ENCODE data around the gene OR5A1.
"Not testable (repeated sequence)": the region's sequence is repeated elsewhere in the genome, so short reads cannot be mapped to it uniquely, and the experiment has no call there.

Gene OR5A1

DNA sequence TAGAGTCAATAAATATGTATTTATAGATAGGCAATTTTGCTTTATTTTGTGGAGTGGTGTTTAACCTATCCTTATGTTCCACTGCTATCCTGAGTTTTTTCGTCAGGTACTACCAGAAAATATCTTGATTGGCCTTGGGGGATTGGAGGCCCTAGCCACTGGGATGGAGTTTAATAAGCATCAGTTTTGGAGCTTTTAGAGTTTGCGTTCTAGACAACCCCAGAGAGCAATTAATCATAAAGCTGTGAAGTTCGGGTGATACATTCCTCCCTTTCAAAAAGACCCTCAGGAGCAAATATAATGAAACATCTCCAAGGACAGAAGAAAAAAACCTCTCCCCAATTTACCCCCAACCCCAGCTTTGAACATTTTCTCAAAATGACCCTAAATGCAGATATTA, at the start of gene OR5A1:
Gene OR5A1 (plus strand): TSS at position 301 of the 400 bp plus-strand sequence. CDS start 6,700 bp downstream, outside the sequence.
- no peak for FAIRE-seq

DNA sequence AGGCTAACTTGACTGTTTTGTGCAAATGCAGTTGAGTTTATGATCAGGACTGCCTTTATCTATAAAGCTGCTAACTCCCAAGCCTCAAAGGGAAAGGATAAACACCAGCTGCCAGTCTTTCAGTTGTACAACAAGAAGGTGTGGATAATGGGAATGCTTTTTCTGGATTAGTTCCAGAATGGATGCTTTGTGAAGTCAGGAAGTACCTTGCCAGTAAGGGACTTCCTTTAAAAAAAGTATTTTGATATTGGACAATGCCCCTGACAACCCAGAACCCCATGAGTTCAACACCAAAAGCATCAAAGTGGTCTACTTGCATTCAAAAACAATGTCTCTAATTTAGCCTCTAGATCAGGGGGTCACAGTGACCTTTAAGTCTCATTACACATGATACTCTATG, 42.1 kb upstream of the OR5A1 start:
- FAIRE-seq = no peak

DNA sequence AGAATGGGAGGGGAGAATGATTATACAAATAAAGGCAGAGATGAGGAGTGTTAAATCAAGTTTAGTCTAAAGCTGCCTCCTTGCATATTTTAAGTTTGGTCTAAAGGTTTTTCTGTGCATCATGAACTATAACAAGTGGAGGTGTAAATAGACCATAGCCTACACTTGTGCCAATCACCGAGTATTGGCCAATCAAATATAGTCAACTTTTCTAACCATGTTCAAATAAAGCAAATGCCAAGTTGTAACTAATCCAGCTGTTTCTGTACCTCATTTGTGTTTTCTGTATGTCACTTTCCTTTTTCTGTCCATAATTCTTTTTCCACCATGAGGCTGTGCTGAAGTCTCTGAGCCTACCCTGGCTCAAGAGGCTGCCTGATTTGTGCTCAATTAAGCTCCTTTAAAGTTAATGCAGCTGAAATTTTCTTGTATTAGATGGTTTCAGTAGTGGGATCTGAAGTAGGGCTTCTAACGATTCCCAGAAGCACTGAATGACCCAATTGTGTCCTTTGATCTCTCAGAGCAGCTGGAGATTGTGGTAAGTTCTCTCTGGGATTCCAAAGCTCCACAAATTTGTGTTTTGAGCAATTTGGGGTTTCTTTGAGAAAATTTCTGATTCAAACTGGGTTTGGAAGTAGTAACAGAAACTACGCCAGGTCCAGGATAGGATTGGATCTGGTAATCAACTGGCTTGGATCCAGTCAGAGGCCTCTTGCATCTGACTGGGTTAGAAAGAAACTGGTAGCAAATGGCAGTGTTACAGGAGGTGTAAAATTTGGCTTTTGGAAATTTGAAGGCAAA, 35.6 kb upstream of the OR5A1 start:
- no peak for FAIRE-seq

DNA sequence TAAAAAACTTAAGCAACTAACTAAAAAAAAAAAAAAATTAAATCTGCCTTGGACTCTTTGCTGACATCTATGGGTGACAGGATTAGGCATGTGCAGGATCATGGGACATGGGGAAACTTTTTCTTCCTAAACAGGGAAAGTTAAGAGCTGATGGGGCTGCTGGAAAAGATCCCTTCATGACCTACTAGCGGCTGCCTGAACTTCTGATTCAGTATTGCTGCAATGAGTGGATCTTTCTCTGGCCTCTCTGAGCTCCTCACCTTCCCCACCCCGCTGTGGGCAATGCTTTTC, 35.1 kb upstream of the OR5A1 start:
- FAIRE-seq = no peak

DNA sequence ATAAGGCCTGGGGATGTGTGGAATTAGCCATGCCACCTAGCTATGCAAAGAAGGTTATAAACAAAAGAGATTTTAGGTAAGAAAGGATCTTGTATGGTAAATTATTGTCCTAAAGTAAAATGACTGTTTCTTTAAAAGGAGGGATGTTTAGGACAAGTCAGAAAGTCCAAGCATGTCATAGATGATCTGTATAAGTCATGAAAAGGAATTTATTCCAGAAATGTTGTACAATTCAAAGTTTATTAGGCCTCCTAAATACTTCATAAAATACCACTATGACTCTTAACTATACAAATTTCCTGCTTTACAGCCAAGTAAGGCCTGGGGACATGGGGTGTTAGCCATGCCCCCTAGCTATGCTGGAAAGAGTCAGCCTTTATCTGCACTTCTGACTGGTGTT, 32.7 kb upstream of the OR5A1 start:
- FAIRE-seq = no peak

DNA sequence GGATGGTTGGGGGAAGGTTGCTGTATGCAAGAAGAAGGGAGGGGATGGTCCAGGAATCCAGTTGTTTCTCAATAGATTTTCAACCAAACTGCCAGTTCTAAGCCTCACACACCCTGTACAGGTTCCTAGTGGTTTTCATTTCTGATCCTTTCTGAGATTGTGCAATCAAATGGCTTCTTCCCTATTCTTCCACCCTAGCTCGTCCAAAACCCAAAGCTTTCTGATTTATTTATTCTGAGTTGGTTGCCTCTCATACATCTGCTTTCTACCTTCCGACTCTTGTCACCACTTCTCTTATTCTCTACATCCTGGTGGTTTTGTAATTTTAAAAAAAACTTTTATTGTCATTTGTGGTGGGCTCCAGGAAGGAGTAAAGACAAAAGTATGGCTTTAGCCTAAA, 22.6 kb upstream of the OR5A1 start:
- FAIRE-seq = no peak

DNA sequence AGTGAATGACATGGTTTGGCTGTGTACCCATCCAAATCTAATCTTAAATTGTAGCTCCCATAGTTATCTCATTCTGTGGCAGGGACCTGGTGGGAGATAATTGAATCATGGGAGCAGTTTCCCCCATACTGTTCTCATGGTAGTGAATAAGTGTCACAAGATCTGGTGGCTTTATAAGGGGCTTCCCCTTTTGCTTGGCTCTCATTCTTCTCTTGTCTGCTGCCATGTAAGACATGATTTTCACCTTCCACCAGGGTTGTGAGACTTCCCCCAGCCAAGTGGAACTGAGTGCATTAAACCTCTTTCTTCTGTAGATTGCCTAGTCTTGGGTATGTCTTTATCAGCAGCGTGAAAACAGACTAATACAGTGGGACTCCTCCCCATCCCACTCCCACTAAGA, 21.2 kb upstream of the OR5A1 start:
- no peak for FAIRE-seq

DNA sequence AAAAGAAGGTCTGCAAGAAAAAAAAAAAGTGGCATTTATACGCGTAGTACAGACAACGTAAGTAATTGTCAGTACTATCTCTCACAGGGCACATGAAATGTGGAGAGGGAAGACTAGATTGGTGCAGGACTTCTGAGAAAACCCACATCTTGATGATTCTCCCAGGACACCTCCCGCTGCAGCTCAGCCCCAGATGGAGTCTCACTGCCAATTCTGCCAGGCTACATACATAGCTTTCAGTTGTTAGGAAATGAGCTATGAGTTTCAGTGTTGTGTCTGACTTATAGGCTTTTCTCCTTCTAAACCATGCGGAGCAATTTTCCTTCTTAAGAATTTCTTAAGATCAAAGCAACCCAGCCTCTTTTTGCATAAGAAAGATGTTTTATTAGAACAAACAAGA, 19.7 kb upstream of the OR5A1 start:
- no peak for FAIRE-seq

DNA sequence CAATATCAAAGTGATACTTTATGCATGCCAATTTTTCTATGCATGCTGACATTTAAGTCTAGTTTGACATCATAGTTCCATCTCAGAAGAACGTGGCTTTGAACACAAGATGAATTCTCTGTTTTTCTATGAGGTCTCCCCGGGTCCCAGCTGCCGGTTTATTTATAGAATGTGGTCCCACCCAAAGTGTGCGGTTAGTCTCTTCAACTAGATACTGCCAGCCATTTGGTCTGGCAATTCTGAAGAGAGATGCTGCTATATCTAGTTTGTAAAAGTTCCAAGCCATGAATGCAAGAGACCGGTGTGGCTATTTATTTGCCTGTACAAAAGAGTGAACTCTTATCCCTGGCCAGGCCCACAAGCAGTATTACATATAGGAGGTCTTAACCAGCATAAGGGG, 19.2 kb upstream of the OR5A1 start:
- no peak for FAIRE-seq

DNA sequence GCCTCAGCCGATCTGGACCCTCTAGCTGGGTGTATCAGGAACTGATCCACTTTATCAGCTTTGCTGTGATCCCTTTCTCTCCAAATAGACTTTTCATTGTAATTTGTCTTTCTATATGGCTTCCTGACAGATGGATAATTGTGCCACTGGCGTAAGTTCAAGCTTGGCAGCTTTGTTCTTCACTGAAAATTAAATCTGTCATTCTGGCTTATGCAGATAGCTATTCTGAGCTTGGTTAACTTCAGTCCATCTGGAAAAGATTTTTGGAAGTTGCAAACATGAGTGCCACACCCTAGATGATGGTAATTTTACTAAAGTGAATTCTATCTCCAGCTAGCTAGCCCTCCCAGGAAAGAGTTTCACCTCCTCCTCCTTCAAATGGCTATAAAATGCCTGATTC, 18.1 kb upstream of the OR5A1 start:
- FAIRE-seq = no peak

DNA sequence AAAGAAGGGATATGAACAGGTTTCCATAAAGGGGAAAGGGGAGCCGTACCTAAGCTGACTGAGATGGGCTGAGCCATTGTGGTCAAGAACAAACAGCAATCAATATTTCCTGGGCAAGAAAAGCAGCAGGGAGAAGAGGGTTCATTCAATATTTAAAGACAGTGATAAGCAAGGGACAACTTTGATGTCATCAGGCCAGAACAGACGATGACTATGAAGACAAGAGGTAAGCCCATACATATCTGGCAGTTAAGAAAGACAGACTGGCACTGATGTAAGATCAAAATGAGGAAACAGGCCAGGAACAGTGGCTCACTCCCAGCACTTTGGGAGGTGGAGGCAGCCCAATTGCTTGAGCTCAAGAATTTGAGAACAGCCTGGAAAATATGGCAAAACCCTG, 12.4 kb upstream of the OR5A1 start:
- FAIRE-seq = no peak

DNA sequence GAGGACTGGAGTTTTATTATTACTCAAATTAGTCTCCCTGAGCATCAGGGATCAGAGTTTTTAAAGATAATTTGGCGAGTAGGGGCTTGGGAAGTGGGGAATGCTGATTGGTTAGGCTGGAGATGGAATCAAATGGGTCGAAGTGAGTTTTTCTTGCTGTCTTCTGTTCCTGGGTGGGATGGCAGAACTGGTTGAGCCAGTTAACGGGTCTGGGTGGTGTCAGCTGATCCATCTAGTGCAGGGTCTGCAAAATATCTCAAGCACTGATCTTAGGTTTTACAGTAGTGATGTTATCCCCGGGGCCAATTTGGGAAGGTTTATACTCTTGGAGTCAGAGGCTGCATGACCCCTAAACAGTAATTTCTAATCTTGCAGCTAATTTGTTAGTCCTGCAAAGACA, 11.1 kb upstream of the OR5A1 start:
- no peak for FAIRE-seq

DNA sequence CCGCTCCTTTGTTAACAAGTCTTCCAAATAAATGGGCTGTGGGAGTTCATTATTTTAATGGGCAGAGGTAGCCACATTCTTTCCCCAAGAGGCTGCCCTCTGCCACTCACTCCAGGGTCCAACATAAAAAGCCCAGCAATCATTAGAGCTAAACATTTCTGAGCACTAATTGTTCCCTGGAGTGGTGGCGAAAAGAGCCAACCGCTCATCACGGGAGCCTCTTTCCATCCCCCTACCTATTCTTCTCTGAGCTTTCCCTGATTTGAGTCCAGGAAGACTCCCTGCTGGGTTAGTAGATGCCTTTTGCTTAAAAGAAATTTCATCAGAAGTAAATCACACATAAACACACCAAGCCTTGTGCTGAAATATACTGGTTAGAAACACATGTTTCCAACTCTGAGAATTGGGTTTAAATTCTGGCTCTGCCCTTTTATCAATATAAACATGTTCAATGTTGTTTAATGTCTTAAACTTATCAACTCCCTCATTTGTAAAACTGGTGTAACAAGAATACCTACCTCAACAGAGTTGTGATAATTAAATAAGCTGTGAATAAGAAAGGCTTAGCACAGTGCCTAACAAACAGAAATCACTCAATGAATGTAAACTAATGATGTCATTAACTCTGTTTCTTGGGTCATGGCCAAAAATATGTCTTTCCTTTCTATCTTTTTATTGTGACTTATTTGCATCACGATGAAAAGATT, 9.8 kb upstream of the OR5A1 start, which contains the start of gene OR5A2:
Gene OR5A2 (minus strand): TSS at position 53 of the 707 bp plus-strand sequence. CDS start 3,460 bp downstream, outside the sequence.
- no peak for FAIRE-seq

DNA sequence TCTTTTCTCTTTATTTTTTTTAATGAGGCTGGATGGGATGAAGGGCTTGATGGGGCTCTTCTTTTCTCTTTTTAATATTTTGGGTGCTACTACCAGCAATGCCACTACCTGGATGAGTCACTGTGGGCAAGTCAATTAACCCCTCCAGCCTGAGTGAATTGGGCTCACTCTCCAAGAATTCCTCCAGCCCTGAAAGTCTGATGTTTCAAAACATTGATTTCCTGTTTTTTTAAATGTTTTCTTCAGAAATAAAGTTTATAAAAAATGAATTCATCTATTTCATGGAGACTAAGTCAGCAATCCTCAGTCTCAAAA, 9.2 kb upstream of the OR5A1 start:
- FAIRE-seq = no peak

DNA sequence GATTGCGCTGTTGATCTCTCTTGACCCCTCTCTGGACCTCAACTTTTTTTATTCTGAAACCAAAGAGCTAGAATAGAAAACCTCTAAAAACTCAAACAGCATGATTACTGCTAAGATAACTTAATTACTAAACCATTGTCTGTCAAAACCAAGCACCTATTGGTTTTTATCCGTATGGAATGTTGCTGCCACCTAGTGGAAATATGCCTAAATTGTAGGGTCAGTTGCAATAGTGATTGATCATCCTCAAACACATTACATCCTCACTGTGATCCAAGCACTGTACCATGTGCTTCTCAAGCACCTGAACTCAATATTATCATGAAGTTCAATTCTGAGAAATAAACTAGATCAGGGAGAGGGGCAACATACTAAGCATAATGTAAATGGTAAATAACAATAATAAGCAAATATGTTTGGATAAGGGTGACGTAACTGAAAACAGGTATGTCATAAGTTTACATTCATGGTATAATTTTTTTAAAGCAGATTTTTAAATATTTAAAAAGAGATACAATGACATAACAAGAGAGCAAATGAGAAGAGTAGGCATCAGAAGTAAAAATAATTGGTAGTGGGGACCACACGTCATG, 6.2 kb upstream of the OR5A1 start:
- FAIRE-seq = no peak

DNA sequence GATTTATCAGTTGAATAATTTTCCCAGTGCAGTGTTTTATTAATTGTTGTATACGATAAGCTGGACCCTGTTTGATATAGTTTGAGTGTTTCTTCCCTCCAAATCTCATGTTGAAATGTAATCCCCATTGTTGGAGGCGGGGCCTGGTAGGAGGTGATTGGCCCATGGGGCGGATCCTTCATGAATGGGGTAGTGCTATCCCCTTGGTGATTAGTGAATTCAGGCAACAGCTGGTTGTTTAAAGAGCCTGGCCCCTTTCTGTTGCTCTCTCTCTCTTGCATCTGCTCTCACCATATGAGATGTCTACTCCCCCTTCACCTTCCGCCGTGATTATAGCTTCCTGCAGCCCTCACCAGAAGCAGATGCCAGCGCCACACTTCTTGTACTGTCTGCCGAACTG, 1.5 kb downstream of the OR5A1 start:
- no peak for FAIRE-seq

DNA sequence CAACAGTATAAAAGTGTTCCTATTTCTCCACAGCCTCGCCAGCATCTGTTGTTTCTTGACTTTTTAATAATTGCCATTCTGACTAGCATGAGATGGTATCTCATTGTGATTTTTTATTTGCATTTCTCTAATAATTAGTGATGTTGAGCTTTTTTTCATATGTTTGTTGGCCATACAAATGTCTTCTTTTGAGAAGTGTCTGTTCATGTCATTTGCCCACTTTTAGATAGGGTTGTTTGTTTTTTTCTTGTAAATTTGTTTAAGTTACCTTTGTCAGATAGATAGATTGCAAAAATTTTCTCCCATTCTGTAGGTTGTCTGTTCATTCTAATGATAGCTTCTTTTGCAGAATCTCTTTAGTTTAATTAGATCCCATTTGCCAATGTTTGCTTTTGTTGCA, 9.4 kb downstream of the OR5A1 start:
- FAIRE-seq = not testable (repeated sequence)

DNA sequence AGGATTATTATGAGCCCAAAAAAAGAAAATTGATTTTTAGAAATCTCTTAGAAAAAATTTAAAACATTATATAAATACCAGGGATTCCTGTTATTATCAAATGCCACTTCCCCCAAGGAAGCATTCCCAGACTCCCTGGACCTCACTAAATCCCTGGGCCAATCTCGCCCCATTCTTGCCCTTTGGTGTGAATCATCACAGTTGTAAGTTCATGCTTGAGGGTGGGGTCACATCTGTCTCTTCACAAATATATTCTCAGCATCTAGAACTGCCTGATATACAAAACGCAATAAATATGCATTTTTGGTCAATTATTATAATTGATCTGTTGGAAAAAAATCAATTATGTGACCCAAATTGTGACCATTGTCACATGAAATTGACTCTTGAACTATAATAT, 12.2 kb downstream of the OR5A1 start:
- no peak for FAIRE-seq

DNA sequence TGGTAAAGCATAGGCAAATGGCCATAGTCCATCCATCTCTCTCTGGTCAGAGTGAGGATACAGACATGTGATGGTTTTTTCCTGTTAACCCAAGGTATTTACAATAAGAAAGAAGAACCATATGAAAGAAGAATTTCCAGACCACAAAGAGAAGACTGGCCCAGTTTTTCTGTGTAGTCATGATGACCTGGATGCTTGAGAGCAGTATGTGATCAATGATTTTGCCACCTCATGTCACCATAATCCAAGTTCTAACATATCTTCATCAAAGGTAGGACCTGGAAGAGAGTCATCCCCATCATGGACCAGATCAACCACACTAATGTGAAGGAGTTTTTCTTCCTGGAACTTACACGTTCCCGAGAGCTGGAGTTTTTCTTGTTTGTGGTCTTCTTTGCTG, 20.4 kb downstream of the OR5A1 start, which contains the start of gene OR4D6:
Gene OR4D6 (plus strand): TSS at position 301 of the 400 bp plus-strand sequence. CDS start 0 bp downstream, at position 301.
- FAIRE-seq = no peak

DNA sequence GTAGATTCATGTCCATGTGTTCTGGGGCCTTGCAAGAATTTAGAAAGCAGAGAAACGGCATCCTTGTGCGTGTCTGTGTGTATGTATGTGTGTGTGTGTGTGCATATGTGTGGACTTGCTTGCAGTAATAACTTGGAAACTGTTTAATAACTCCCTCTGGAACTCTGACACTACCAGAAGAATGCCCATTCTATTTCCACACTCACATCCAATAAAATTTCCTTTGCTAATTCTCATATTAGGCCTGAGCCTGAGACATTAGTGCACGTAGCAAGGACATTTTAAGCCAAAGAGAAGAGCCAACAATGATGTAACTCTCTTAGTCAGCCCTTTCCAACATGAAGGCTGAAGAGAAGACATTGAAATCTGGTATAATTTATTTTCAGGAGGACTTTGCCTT, 23.6 kb downstream of the OR5A1 start:
- no peak for FAIRE-seq

DNA sequence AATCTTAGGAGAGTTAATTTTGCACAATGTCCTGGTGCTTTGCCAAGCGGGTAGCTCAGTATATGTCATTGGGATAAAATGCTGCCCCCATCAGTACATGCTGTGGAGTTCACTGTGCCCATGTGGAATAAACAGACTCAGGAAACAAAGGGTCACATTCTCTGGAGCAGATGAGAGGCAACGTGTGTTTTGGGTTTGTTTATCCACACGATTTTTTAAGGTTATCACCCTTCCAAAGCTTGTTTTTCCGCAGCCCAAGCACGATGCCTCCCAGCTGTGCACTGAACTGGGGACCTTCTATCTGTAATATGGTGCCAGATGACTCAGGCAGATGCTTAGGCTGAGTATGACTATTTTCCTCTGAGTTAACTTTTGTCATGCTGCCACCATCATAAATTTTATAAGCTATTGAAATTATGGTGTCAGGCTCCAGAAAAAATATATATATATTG, 26.9 kb downstream of the OR5A1 start:
- FAIRE-seq = no peak

DNA sequence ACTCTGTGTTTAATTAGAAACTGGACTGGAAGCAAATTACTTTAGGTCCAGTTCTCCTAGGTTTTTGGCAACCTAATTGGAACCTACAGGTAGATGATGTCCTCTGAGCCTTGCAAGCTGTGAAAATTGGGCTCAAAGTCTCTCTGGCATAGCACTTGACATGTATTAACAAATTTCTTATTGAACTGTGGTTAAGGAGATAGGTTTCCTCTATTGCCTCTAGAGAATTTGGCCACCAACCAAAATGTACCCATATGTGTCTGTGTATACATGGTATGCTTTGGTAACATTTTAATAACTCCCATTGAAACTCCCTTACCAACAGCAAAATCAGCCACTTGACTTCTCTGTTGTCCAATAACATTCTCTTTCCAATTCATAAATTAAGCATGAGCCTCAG, 36.7 kb downstream of the OR5A1 start, which contains the start of gene OR4D10:
Gene OR4D10 (plus strand): TSS at position 301 of the 400 bp plus-strand sequence. CDS start 4,115 bp downstream, outside the sequence.
- no peak for FAIRE-seq

DNA sequence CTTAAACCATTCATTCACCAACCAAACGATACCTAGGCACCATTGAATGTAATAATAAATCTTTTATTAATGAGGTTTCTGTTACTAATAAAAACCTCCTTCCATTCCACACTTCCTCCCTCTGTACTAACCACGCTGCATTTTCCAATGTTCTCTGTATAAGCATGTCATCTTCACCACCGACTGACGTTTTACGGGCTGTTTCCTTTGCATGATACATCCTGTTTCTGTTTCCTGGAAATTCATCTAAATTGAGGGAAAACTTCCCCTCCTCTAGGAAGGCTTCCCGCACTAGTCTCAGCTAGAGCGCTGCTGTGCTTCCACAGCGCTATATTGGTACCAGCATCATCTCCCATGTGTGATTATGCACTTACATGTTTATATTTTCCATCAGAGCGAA, 38.9 kb downstream of the OR5A1 start:
- FAIRE-seq = no peak

DNA sequence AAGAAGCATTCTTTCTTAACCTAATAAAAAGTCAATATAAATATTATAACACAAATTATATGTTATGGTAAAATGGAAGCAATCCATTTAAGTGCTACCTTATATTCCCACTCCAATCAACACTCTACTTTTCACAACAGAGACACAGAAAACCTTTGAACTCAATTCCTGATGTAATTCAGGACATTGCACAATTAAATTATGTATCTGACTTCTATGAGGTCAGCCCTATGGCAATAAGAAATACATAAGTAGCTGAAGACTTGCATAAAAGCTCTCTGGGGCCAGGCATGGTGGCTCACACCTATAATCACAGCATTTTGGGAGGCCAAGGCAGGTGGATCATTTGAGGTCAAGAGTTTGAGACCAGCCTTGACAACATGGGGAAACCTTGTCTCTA, 43.6 kb downstream of the OR5A1 start:
- FAIRE-seq = no peak

Measured in islet of Langerhans (tissue), 1 donor.